WTC11 (cell line): Measurements from ENCODE around the gene SRXN1. TPM values are rescaled to one million over a fixed set of nuclear protein-coding genes. Genes with fewer than 3 reads are reported as not detected.

ENCODE experiments used
- ATAC-seq: fragments of 200-7000 bp; cut with Tn5 transposase; 2 replicates; pipeline ENCODE4 v1.10.0; 2021; ENCODE audit warnings: mild to moderate bottlenecking, moderate library complexity
- CTCF ChIA-PET: fragments of 300-600 bp; sonication (Branson Sonifier 250); formaldehyde crosslinking; loops from one replicate; lab custom pipeline; 2021; ENCODE audit warnings: antibody characterized with exemption; lab: Charles Lee
- POLR2A ChIA-PET: fragments of 350-600 bp; sonication (Branson Sonifier 250); formaldehyde crosslinking; loops from one replicate; lab custom pipeline; 2021; ENCODE audit warnings: antibody characterized with exemption; lab: Charles Lee
- DNase-seq: peaks from one replicate; pipeline ENCODE4 v3.0.0; 2021; ENCODE audit warnings: low spot score
- H3K27ac Mint-ChIP-seq: 2 replicates; pipeline ENCODE4 v1.8.0; 2021; ENCODE audit warnings: mixed read lengths
- H3K27me3 Mint-ChIP-seq: 2 replicates; pipeline ENCODE4 v1.8.0; 2021; ENCODE audit warnings: low read depth, mild to moderate bottlenecking, moderate library complexity, mixed read lengths
- H3K36me3 Mint-ChIP-seq: 2 replicates; pipeline ENCODE4 v1.8.0; 2021; ENCODE audit warnings: mixed read lengths
- H3K4me1 Mint-ChIP-seq: 2 replicates; pipeline ENCODE4 v1.8.0; 2022; ENCODE audit warnings: mixed read lengths
- H3K4me3 Mint-ChIP-seq: 2 replicates; pipeline ENCODE4 v1.8.0; 2021; ENCODE audit warnings: mild to moderate bottlenecking, moderate library complexity, mixed read lengths
- H3K9me3 Mint-ChIP-seq: 2 replicates; pipeline ENCODE4 v1.8.0; 2021; ENCODE audit warnings: mixed read lengths
- CDX4 ChIP-seq: fragments of 250-450 bp; sonication (Bioruptor Pico); IDR thresholded peaks from 2 replicates; pipeline ENCODE4 v1.9.0; 2021; ENCODE audit warnings: moderate library complexity, mild to moderate bottlenecking, inconsistent platforms, borderline replicate concordance
- CREB1 ChIP-seq: sonication (generic); formaldehyde crosslinking; IDR thresholded peaks from 2 replicates; pipeline ENCODE4 v1.8.0; 2023; ENCODE audit warnings: mild to moderate bottlenecking, missing genetic modification reagents
- CTCF ChIP-seq: fragments of 200-600 bp; IDR thresholded peaks from 2 replicates; pipeline ENCODE4 v1.8.0; 2022; ENCODE audit warnings: antibody characterized with exemption
- E2F4 ChIP-seq: sonication (generic); formaldehyde crosslinking; IDR thresholded peaks from 2 replicates; pipeline ENCODE4 v1.8.1; 2022; ENCODE audit warnings: low read depth, mild to moderate bottlenecking, moderate library complexity, missing genetic modification reagents, borderline replicate concordance
- ESRRA ChIP-seq: sonication (generic); formaldehyde crosslinking; IDR thresholded peaks from 2 replicates; pipeline ENCODE4 v1.8.1; 2022; ENCODE audit warnings: mild to moderate bottlenecking, missing genetic modification reagents, borderline replicate concordance
- FOXJ3 ChIP-seq: sonication (generic); formaldehyde crosslinking; IDR thresholded peaks from 2 replicates; pipeline ENCODE4 v1.9.0; 2021; ENCODE audit warnings: missing genetic modification reagents, mild to moderate bottlenecking, borderline replicate concordance
- GABPB1 ChIP-seq: sonication (generic); formaldehyde crosslinking; IDR thresholded peaks from 2 replicates; pipeline ENCODE4 v1.8.1; 2023; ENCODE audit warnings: mild to moderate bottlenecking, missing genetic modification reagents
- GTF2I ChIP-seq: fragments of 250-450 bp; sonication (Bioruptor Pico); conservative IDR thresholded peaks from 2 replicates; pipeline ENCODE4 v1.4.0; 2021; ENCODE audit warnings: mild to moderate bottlenecking
- IRF1 ChIP-seq: sonication (generic); formaldehyde crosslinking; IDR thresholded peaks from 2 replicates; pipeline ENCODE4 v1.8.0; 2023; ENCODE audit warnings: missing genetic modification reagents
- JAZF1 ChIP-seq: fragments of 250-450 bp; sonication (Bioruptor Pico); IDR thresholded peaks from 2 replicates; pipeline ENCODE4 v1.9.0; 2021; ENCODE audit warnings: moderate library complexity, mild to moderate bottlenecking, inconsistent platforms
- NR1H2 ChIP-seq: sonication (generic); formaldehyde crosslinking; IDR thresholded peaks from 2 replicates; pipeline ENCODE4 v1.9.0; 2021; ENCODE audit warnings: mild to moderate bottlenecking, moderate library complexity, missing genetic modification reagents
- PREB ChIP-seq: sonication (generic); formaldehyde crosslinking; IDR thresholded peaks from 2 replicates; pipeline ENCODE4 v1.8.1; 2022; ENCODE audit warnings: mild to moderate bottlenecking, missing genetic modification reagents, moderate library complexity, borderline replicate concordance
- RELA ChIP-seq: sonication (generic); formaldehyde crosslinking; IDR thresholded peaks from 2 replicates; pipeline ENCODE4 v1.8.1; 2022; ENCODE audit warnings: missing genetic modification reagents, mild to moderate bottlenecking, borderline replicate concordance
- RORB ChIP-seq: fragments of 250-450 bp; sonication (Bioruptor Pico); IDR thresholded peaks from 2 replicates; pipeline ENCODE4 v1.9.0; 2021; ENCODE audit warnings: mild to moderate bottlenecking
- total RNA-seq: library from RNA; stranded (reverse); gene quantifications from 3 replicates; pipeline ENCODE4 v1.2.3, GENCODE V29; 2021
- TF ChIP-seq, protein P1 (sequence below): sonication (generic); formaldehyde crosslinking; IDR thresholded peaks from 2 replicates; pipeline ENCODE4 v1.8.0; 2023; ENCODE audit warnings: missing genetic modification reagents, mild to moderate bottlenecking, borderline replicate concordance

Gene SRXN1
- total RNA-seq, 1 experiment from 2014 or later = 23.0 TPM

- no peak for TF ChIP-seq IRF1 (CRISPR knock-in tag)
Measured at GRCh38 chr20:673603-674001, 20.6 kb upstream of the SRXN1 start (continued).

DNA sequence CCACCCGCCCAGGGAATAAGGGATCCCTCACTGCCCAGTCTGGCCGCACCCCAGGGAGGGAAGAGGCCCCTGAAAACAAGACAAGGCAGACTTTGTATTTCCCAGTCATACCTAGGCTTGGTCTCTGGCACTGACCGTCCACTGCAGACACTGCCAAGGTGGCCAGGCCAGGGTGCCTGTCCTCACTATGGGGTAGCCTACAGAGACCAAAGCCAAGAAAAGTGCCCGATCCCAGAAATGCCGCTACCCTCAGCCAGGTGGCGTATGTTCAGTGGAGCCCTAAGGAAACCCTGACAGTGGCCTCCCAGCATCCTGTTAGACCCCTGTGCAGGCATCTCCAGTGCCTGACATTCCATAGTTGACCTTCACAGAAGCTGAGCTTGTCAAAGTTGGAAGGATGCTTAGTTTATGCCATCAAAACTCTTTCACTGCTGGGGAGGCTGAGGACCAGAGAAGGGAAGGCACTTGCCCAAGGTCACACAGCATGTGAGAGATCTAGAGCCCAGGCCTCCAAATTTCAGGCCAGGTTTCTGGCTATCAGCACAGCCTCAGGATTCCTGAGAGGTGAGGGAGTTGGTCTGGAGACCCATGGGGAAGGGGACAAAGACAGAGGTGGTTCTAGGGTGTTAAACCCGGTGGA lies 20.1 kb upstream of the SRXN1 start:
- DNase-seq (peak; percentile 56), ATAC-seq (peak; percentile 50)
- Mint-ChIP-seq H3K4me3 (no peak overlapping the region), H3K27me3 (peaks cover 49% of the 10 kb centered on the region), H3K4me1 (peaks cover 33% of the 10 kb centered on the region), H3K36me3 (no peaks in the 10 kb centered on the region), H3K27ac (no peak overlapping the region), H3K9me3 (no peaks in the 10 kb centered on the region)
- peak; percentile 85; the same call in 1 of the 2 replicates for TF ChIP-seq GTF2I
- TF ChIP-seq RELA = no peak
- TF ChIP-seq CTCF = peak; percentile 20; the same call in 1 of the 2 replicates
- CTCF ChIA-PET = interaction anchor here (0.9 to 5.4 kb wide), 5 partner anchors 7 to 66 kb away, joined by 3 to 30 read pairs (median 3); no protein-coding TSS in a partner anchor
- POLR2A ChIA-PET = no interaction called here

GRCh38 chr20:671252-672030 lies 18.4 kb upstream of the SRXN1 start:
- Mint-ChIP-seq H3K4me1 (peaks cover 42% of the 10 kb centered on the region), H3K9me3 (no peaks in the 10 kb centered on the region), H3K4me3 (no peak overlapping the region)
- CTCF ChIA-PET = interaction anchor here (1.2 kb wide), 1 partner anchor 57 kb away, joined by 6 read pairs; no protein-coding TSS in a partner anchor
- ATAC-seq = no peak
- TF ChIP-seq ESRRA = no peak
- TF ChIP-seq, all 79 proteins: peak for 0
- H3K27ac Mint-ChIP-seq = no peak overlapping the region
- no peak for DNase-seq
- H3K36me3 Mint-ChIP-seq = no peaks in the 10 kb centered on the region
- POLR2A ChIA-PET = no interaction called here
- H3K27me3 Mint-ChIP-seq = peaks cover 34% of the 10 kb centered on the region

GRCh38 chr20:669573-669972 lies 16.6 kb upstream of the SRXN1 start:
- CTCF ChIA-PET = interaction anchor here (1.0 to 10.5 kb wide), 5 partner anchors 12 to 70 kb away, joined by 4 to 136 read pairs (median 34); no protein-coding TSS in a partner anchor
- Mint-ChIP-seq H3K27me3 (peaks cover 31% of the 10 kb centered on the region), H3K4me3 (no peak overlapping the region), H3K36me3 (no peaks in the 10 kb centered on the region), H3K9me3 (no peaks in the 10 kb centered on the region), H3K27ac (no peak overlapping the region), H3K4me1 (peaks cover 51% of the 10 kb centered on the region)
- ATAC-seq (no peak), DNase-seq (no peak)
- POLR2A ChIA-PET = interaction anchor here (0.5 kb wide), 1 partner anchor 207 kb away, joined by 4 read pairs; the partner anchor contains the start of gene TBC1D20
- TF ChIP-seq PREB (no peak), GABPB1 (no peak), JAZF1 (no peak), ESRRA (no peak), CREB1 (CRISPR knock-in tag) (no peak), RELA (no peak), E2F4 (CRISPR knock-in tag) (no peak), RORB (no peak), NR1H2 (no peak), FOXJ3 (no peak), CDX4 (CRISPR knock-in tag) (no peak)
- TF ChIP-seq, protein P1, sequence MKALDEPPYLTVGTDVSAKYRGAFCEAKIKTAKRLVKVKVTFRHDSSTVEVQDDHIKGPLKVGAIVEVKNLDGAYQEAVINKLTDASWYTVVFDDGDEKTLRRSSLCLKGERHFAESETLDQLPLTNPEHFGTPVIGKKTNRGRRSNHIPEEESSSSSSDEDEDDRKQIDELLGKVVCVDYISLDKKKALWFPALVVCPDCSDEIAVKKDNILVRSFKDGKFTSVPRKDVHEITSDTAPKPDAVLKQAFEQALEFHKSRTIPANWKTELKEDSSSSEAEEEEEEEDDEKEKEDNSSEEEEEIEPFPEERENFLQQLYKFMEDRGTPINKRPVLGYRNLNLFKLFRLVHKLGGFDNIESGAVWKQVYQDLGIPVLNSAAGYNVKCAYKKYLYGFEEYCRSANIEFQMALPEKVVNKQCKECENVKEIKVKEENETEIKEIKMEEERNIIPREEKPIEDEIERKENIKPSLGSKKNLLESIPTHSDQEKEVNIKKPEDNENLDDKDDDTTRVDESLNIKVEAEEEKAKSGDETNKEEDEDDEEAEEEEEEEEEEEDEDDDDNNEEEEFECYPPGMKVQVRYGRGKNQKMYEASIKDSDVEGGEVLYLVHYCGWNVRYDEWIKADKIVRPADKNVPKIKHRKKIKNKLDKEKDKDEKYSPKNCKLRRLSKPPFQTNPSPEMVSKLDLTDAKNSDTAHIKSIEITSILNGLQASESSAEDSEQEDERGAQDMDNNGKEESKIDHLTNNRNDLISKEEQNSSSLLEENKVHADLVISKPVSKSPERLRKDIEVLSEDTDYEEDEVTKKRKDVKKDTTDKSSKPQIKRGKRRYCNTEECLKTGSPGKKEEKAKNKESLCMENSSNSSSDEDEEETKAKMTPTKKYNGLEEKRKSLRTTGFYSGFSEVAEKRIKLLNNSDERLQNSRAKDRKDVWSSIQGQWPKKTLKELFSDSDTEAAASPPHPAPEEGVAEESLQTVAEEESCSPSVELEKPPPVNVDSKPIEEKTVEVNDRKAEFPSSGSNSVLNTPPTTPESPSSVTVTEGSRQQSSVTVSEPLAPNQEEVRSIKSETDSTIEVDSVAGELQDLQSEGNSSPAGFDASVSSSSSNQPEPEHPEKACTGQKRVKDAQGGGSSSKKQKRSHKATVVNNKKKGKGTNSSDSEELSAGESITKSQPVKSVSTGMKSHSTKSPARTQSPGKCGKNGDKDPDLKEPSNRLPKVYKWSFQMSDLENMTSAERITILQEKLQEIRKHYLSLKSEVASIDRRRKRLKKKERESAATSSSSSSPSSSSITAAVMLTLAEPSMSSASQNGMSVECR (CRISPR knock-in tag) = no peak
